GM12878 (cell line): Measurements from ENCODE around the gene SUGP2. TPM values are rescaled to one million over a fixed set of nuclear protein-coding genes. Genes with fewer than 3 reads are reported as not detected.

Source experiments
- ATAC-seq: fragments of 200-7000 bp; cut with Tn5 transposase; 3 replicates; pipeline ENCODE4 v1.9.1; 2020; ENCODE audit warnings: mild to moderate bottlenecking, moderate library complexity
- BruUV-seq: library from RNA; stranded (reverse); fragments of 400-500 nt; replicated peaks from 2 replicates; lab custom pipeline; 2021; lab: Mats Ljungman, UMichigan
- CTCF ChIA-PET: fragments of 300-600 bp; sonication (Branson Sonifier 250); formaldehyde crosslinking; extraction: SDS; loops from one replicate; lab custom pipeline; 2021; ENCODE audit warnings: inconsistent platforms; lab: Yijun Ruan, JAX
- POLR2A ChIA-PET: fragments of 350-600 bp; formaldehyde crosslinking; extraction: SDS; loops from one replicate; lab custom pipeline; 2021; ENCODE audit warnings: inconsistent platforms; lab: Charles Lee
- RAD21 ChIA-PET: fragments of 300-600 bp; sonication (Branson Sonifier 250); formaldehyde crosslinking; loops from one replicate; lab custom pipeline; 2023; ENCODE audit warnings: antibody characterized with exemption; ENCODE audit not compliant: unreplicated experiment; lab: Charles Lee
- SMC1A ChIA-PET: fragments of 300-600 bp; sonication (Branson Sonifier 250); formaldehyde crosslinking; loops from one replicate; lab custom pipeline; 2023; ENCODE audit not compliant: unreplicated experiment, uncharacterized antibody; lab: Charles Lee
- DNase-seq: peaks from one replicate; pipeline ENCODE4 v3.0.0-alpha.2; 2011; ENCODE audit warnings: low read depth, low spot score
- FAIRE-seq: peaks from 3 replicates; lab custom pipeline; 2011; peaks lifted over from hg19 to GRCh38; lab: Jason Lieb, UNC
- H2AFZ ChIP-seq: 2 replicates; pipeline ENCODE4 v1.6.0; 2011; ENCODE audit warnings: low read depth, low read length, control low read depth; ENCODE audit not compliant: control insufficient read depth
- H3K27ac ChIP-seq: 2 replicates; pipeline ENCODE4 v1.5.1; 2011; ENCODE audit warnings: control low read depth; ENCODE audit not compliant: control insufficient read depth, insufficient read depth
- H3K27me3 ChIP-seq, 2 experiments: replicated peaks in 1 of 2; 2 replicates each; pipeline versions ENCODE4 v1.6.0 to v1.6.1; 2011; ENCODE audit warnings: low read length in 1 of 2; ENCODE audit not compliant: control insufficient read depth in 2 of 2, insufficient read depth in 2 of 2
- H3K36me3 ChIP-seq, 2 experiments: 2 replicates each; pipeline ENCODE4 v1.5.1; 2011; ENCODE audit warnings: low read length in 1 of 2; ENCODE audit not compliant: control insufficient read depth in 2 of 2, insufficient read depth in 2 of 2
- H3K4me1 ChIP-seq: 2 replicates; pipeline ENCODE4 v1.6.1; 2011; ENCODE audit warnings: mild to moderate bottlenecking, low read length, moderate library complexity, mixed read lengths; ENCODE audit not compliant: control insufficient read depth, insufficient read depth
- H3K4me2 ChIP-seq: 2 replicates; pipeline ENCODE4 v1.6.0; 2011; ENCODE audit warnings: control low read depth; ENCODE audit not compliant: control insufficient read depth, insufficient read depth
- H3K4me3 ChIP-seq: fragments of 200-600 bp; sonication (generic); 2 replicates; pipeline ENCODE4 v1.5.1; 2016
- H3K79me2 ChIP-seq: 2 replicates; pipeline ENCODE4 v1.6.0; 2011; ENCODE audit warnings: low read length; ENCODE audit not compliant: control insufficient read depth, insufficient read depth
- H3K9ac ChIP-seq: 2 replicates; pipeline ENCODE4 v1.8.0; 2011; ENCODE audit warnings: low read length, control low read depth, mixed read lengths; ENCODE audit not compliant: control insufficient read depth, insufficient read depth
- H3K9me3 ChIP-seq: replicated peaks from 3 replicates; pipeline ENCODE4 v1.5.1; 2011; ENCODE audit warnings: mild to moderate bottlenecking, low read length; ENCODE audit not compliant: control insufficient read depth, insufficient read depth
- H4K20me1 ChIP-seq: 2 replicates; pipeline ENCODE4 v1.6.0; 2011; ENCODE audit not compliant: control insufficient read depth, insufficient read depth
- CHD2 ChIP-seq: IDR thresholded peaks from 2 replicates; pipeline ENCODE4 v1.6.1; 2011; ENCODE audit warnings: low read depth, low read length, improper control_type of control experiment, borderline replicate concordance
- HDAC6 ChIP-seq: fragments of 200-600 bp; sonication (generic); IDR thresholded peaks from one replicate; pipeline ENCODE4 v1.8.0; 2017; ENCODE audit warnings: antibody characterized with exemption; ENCODE audit not compliant: unreplicated experiment
- IRF3 ChIP-seq: fragments of 450-650 bp; IDR thresholded peaks from 2 replicates; pipeline ENCODE4 v1.6.1; 2014; ENCODE audit warnings: mild to moderate bottlenecking
- NBN ChIP-seq: fragments of 450-650 bp; IDR thresholded peaks from 2 replicates; pipeline ENCODE4 v1.6.1; 2016
- NFYA ChIP-seq: IDR thresholded peaks from 2 replicates; pipeline ENCODE4 v1.6.1; 2011; ENCODE audit warnings: low read depth, mild to moderate bottlenecking, low read length, improper control_type of control experiment, borderline replicate concordance
- NFYB ChIP-seq: IDR thresholded peaks from 2 replicates; pipeline ENCODE4 v1.6.1; 2011; ENCODE audit warnings: low read depth, mild to moderate bottlenecking, low read length, improper control_type of control experiment, moderate library complexity; ENCODE audit not compliant: insufficient read depth
- NRF1 ChIP-seq: conservative IDR thresholded peaks from 2 replicates; pipeline ENCODE4 v1.6.1; 2011; ENCODE audit warnings: mild to moderate bottlenecking, low read depth, low read length, improper control_type of control experiment
- PKNOX1 ChIP-seq: fragments of 450-650 bp; IDR thresholded peaks from 2 replicates; pipeline ENCODE4 v1.6.1; 2016; ENCODE audit warnings: mild to moderate bottlenecking
- RBBP5 ChIP-seq: fragments of 200-600 bp; sonication (generic); conservative IDR thresholded peaks from 2 replicates; pipeline ENCODE4 v1.6.1; 2016
- SKIL ChIP-seq: fragments of 450-650 bp; IDR thresholded peaks from 2 replicates; pipeline ENCODE4 v1.6.1; 2017; ENCODE audit warnings: mild to moderate bottlenecking, low read depth, inconsistent platforms; ENCODE audit not compliant: poor library complexity, severe bottlenecking
- SP1 ChIP-seq: IDR thresholded peaks from one replicate; pipeline ENCODE4 v1.6.1; 2011; ENCODE audit warnings: low read depth, low read length
- SUPT20H ChIP-seq: IDR thresholded peaks from 2 replicates; pipeline ENCODE4 v1.6.1; 2011; ENCODE audit warnings: low read depth, mild to moderate bottlenecking, low read length, moderate library complexity, borderline replicate concordance; ENCODE audit not compliant: control insufficient read depth
- ZBTB40 ChIP-seq: fragments of 450-650 bp; IDR thresholded peaks from 2 replicates; pipeline ENCODE4 v1.6.1; 2016; ENCODE audit warnings: mild to moderate bottlenecking, moderate library complexity, borderline replicate concordance
- WGBS: methylation state at CpG from one replicate; pipeline ENCODE4 v1.1.6; 2016; ENCODE audit warnings: low lambda C conversion rate; ENCODE audit not compliant: insufficient replicate concordance, insufficient coverage; ENCODE audit errors: missing lambda C conversion rate; 5-methylcytosine and 5-hydroxymethylcytosine counted together
- in situ Hi-C: fragments of 300-500 bp; cut with MboI; formaldehyde crosslinking; loops from 9 replicates; pipeline ENCODE4 v1.14.3; 2018; ENCODE audit warnings: mixed read lengths
- intact Hi-C: fragments of 100-400 bp; cut with micrococcal nuclease; formaldehyde crosslinking; loops from one replicate; pipeline ENCODE4 v1.14.2; 2022; ENCODE audit not compliant: unreplicated experiment
- polyA plus RNA-seq, 11 experiments: library from polyadenylated mRNA; depleted of rRNA in 4 of 11; unstranded in 6 of 11; stranded (reverse) in 5 of 11; fragments of >200 nt; fragmentation: Nextera tagmentation in 4 of 11; fragmentation: Illumina TruSeq in 1 of 11; extraction: Ambion mirVana in 4 of 11; extraction: Trizol in 1 of 11; gene quantifications; 1 replicate in 1 of 11; 2 replicates in 10 of 11; pipeline versions ENCODE4 v1.2.1 to v1.2.3, GENCODE V29; 2011 to 2016; ENCODE audit warnings: inconsistent platforms in 2 of 11, missing spikeins in 2 of 11, low read depth in 1 of 11
- total RNA-seq, 4 experiments: library from RNA; depleted of rRNA in 3 of 4; stranded (reverse); fragments of >200 nt in 3 of 4; fragmentation: Illumina TruSeq in 1 of 4; extraction: Trizol in 1 of 4; gene quantifications; 2 replicates each; pipeline versions ENCODE4 v1.2.1 to v1.2.3, GENCODE V29; 2013 to 2021

SUGP2 gene
- total and polyA plus RNA-seq, 10 of the 15 experiments (the other 5 are each of a cell fraction or from before 2014, with no cell fraction given): 15.0 to 120 (median 57.2) TPM

- peak; percentile 97 for ATAC-seq
- DNase-seq: peak; percentile 99
- peak; percentile 99 for FAIRE-seq
- in situ Hi-C loops (no loop called here), intact Hi-C loops (no loop called here)
- peak within 1 kb of the TSS; percentile 92 for H2AFZ ChIP-seq
- peaks cover 17% of the 10 kb centered on the region for H3K4me1 ChIP-seq
- peak within 1 kb of the TSS; percentile 95 for H3K4me3 ChIP-seq
- ChIA-PET POLR2A (interaction anchor here (0.6 to 1.9 kb wide), 4 partner anchors 92 to 506 kb away, joined by 3 to 6 read pairs (median 4); partner anchors contain the start of genes COPE, DDX49 and MEF2B), RAD21 (interaction anchor here (1.4 kb wide), 1 partner anchor 111 kb away, joined by 6 read pairs; no protein-coding TSS in a partner anchor), CTCF (interaction anchor here (0.7 to 1.8 kb wide), 4 partner anchors 51 to 111 kb away, joined by 3 to 10 read pairs (median 3); no protein-coding TSS in a partner anchor), SMC1A (interaction anchor here (0.6 kb wide), 1 partner anchor 66 kb away, joined by 4 read pairs; no protein-coding TSS in a partner anchor)
- peak within 1 kb of the TSS; percentile 89 for H3K9ac ChIP-seq
- BruUV-seq: no TSS peak
- H3K36me3 ChIP-seq: peaks cover 3 to 4% of the 10 kb centered on the region in 2 experiments; a peak in 3 of 4 replicates
- peak within 1 kb of the TSS; percentile 89 for H3K27ac ChIP-seq
- H3K27me3 ChIP-seq: no peaks in the 10 kb centered on the region
- peaks cover 23% of the 10 kb centered on the region for H3K79me2 ChIP-seq
- H3K4me2 ChIP-seq: peak within 1 kb of the TSS; percentile 98
- no peaks in the 10 kb centered on the region for H4K20me1 ChIP-seq
- H3K9me3 ChIP-seq: no peaks in the 10 kb centered on the region
- WGBS: 9% methylated on average over 56 of the region's 77 CpGs
- peak; percentile 97 for TF ChIP-seq SP1
- no peak for TF ChIP-seq SUPT20H
- peak; percentile 97 for TF ChIP-seq CHD2
- TF ChIP-seq HDAC6: no peak
- no peak for TF ChIP-seq NRF1
- TF ChIP-seq IRF3: peak; percentile 99
- peak; percentile 77 for TF ChIP-seq SKIL
- peak; percentile 100 for TF ChIP-seq PKNOX1
- no peak for TF ChIP-seq RBBP5
- peak; percentile 23; the same call in 1 of the 2 replicates for TF ChIP-seq NBN
- peak; percentile 52; the same call in 1 of the 2 replicates for TF ChIP-seq ZBTB40
- TF ChIP-seq NFYB: peak; percentile 94
- peak; percentile 95 for TF ChIP-seq NFYA
These were observed 30.1 kb upstream of the SUGP2 start, which contains the start of gene SLC25A42 for GRCh38 chr19:19063183-19064097. Gene SLC25A42 (plus strand): TSS chr19:19063994. CDS start chr19:19096125, 32,131 bp downstream.
